Activated gamma-delta T cell treated with Interleukin-2 at 50 U/mL for 16 hours (primary cell): ENCODE results near the gene DENND1C.
"Not testable (repeated sequence)": the region's sequence is repeated elsewhere in the genome, so short reads cannot be mapped to it uniquely, and the experiment has no call there.

Source experiments
- DNase-seq: peaks from one replicate; pipeline ENCODE4 v3.0.0-alpha.2; 2020

The DENND1C gene

GRCh38 chr19:6481541-6482342 lies at the start of gene DENND1C:
DENND1C (minus strand) TSS chr19:6481787; CDS start chr19:6481695, 92 bp downstream.
- DNase-seq = peak; percentile 70

GRCh38 chr19:6530386-6531162 lies 49.0 kb upstream of the DENND1C start, which contains the start of gene TNFSF9:
TNFSF9 (plus strand) TSS chr19:6531026; CDS start chr19:6531037, 11 bp downstream.
- DNase-seq = peak; percentile 72

GRCh38 chr19:6529937-6530385 lies 48.4 kb upstream of the DENND1C start:
- no peak for DNase-seq

GRCh38 chr19:6529351-6529750 lies 47.8 kb upstream of the DENND1C start:
- no peak for DNase-seq

- no peak for DNase-seq
These were observed 47.0 kb upstream of the DENND1C start for GRCh38 chr19:6528544-6529121.

- no peak for DNase-seq
These were observed 46.4 kb upstream of the DENND1C start for GRCh38 chr19:6527893-6528543.

- DNase-seq = no peak
These were observed 42.7 kb upstream of the DENND1C start for GRCh38 chr19:6524311-6524710.

- DNase-seq = no peak
These were observed 41.1 kb upstream of the DENND1C start for GRCh38 chr19:6522712-6523111.

GRCh38 chr19:6521718-6522646 lies 40.4 kb upstream of the DENND1C start:
- DNase-seq = peak; percentile 62

GRCh38 chr19:6519289-6519688 lies 37.7 kb upstream of the DENND1C start:
- DNase-seq = no peak

- no peak for DNase-seq
These were observed 36.7 kb upstream of the DENND1C start for GRCh38 chr19:6518145-6518911.

- peak; percentile 93 for DNase-seq
These were observed 35.2 kb upstream of the DENND1C start for GRCh38 chr19:6516659-6517291.

- peak; percentile 40 for DNase-seq
These were observed 34.6 kb upstream of the DENND1C start for GRCh38 chr19:6516018-6516658.

GRCh38 chr19:6514926-6515544 lies 33.4 kb upstream of the DENND1C start:
- no peak for DNase-seq

GRCh38 chr19:6514089-6514488 lies 32.5 kb upstream of the DENND1C start:
- no peak for DNase-seq

GRCh38 chr19:6510618-6511017 lies 29.0 kb upstream of the DENND1C start:
- no peak for DNase-seq

GRCh38 chr19:6509118-6509971 lies 27.8 kb upstream of the DENND1C start:
- no peak for DNase-seq

- DNase-seq = not testable (repeated sequence)
These were observed 26.6 kb upstream of the DENND1C start for GRCh38 chr19:6508028-6508771.
